ENCODE results near the gene FLNB.

The FLNB gene

GRCh38 chr3:58164906-58165821 is 156.9 kb downstream of the FLNB start:
- DNase-seq, result peak; percentile 54

GRCh38 chr3:58167431-58168351 is 159.5 kb downstream of the FLNB start:
- peak; percentile 80 for DNase-seq

- no peak for DNase-seq
Measured at GRCh38 chr3:58168498-58168897, 160.3 kb downstream of the FLNB start.

- no peak for DNase-seq
Measured at GRCh38 chr3:58169371-58169770, 161.1 kb downstream of the FLNB start.

GRCh38 chr3:58170376-58170775 is 162.2 kb downstream of the FLNB start:
- no peak for DNase-seq

- DNase-seq, result no peak
Measured at GRCh38 chr3:58171126-58171525, 162.9 kb downstream of the FLNB start.

GRCh38 chr3:58173029-58173668 is 164.9 kb downstream of the FLNB start:
- DNase-seq, result no peak

GRCh38 chr3:58173669-58174398 is 165.6 kb downstream of the FLNB start:
- peak; percentile 35 for DNase-seq

GRCh38 chr3:58175187-58175436 is 166.9 kb downstream of the FLNB start:
- no peak for DNase-seq

GRCh38 chr3:58175437-58176184 is 167.4 kb downstream of the FLNB start:
- DNase-seq, result peak; percentile 45

- no peak for DNase-seq
Measured at GRCh38 chr3:58176185-58176530, 167.9 kb downstream of the FLNB start.

- DNase-seq, result no peak
Measured at GRCh38 chr3:58176827-58177489, 168.7 kb downstream of the FLNB start.

GRCh38 chr3:58177747-58178527 is 169.7 kb downstream of the FLNB start:
- peak; percentile 86 for DNase-seq

- no peak for DNase-seq
Measured at GRCh38 chr3:58178528-58179234, 170.5 kb downstream of the FLNB start.

- DNase-seq, result no peak
Measured at GRCh38 chr3:58179235-58180098, 171.2 kb downstream of the FLNB start.

GRCh38 chr3:58180099-58180880 is 172.1 kb downstream of the FLNB start:
- DNase-seq, result no peak

GRCh38 chr3:58180940-58181587 is 172.8 kb downstream of the FLNB start:
- DNase-seq, result no peak

Measured in right kidney (tissue), 1 donor.